ENCODE data around the gene CTSE. TPM values are rescaled to one million over a fixed set of nuclear protein-coding genes. Genes with fewer than 3 reads are reported as not detected.

Gene CTSE
- total RNA-seq, 1 experiment from 2014 or later, result 425 TPM

- no TSS peak for BruUV-seq (replicated peaks)
- Mint-ChIP-seq H3K9me3 (ENCODE audit: low read depth, unreplicated experiment) (no peaks in the 10 kb centered on the region), H3K36me3 (ENCODE audit: insufficient read depth, unreplicated experiment) (peaks cover 6% of the 10 kb centered on the region), H3K27me3 (ENCODE audit: unreplicated experiment) (no peaks in the 10 kb centered on the region), H3K4me1 (ENCODE audit: low read depth, unreplicated experiment) (peaks cover 61% of the 10 kb centered on the region), H3K27ac (ENCODE audit: unreplicated experiment) (peak overlapping the region; percentile 70), H3K4me3 (ENCODE audit: low read depth, unreplicated experiment) (peak overlapping the region; percentile 74)
- CTCF ChIA-PET, result interaction anchor here (0.8 to 2.2 kb wide), 4 partner anchors 10 to 21 kb away, joined by 3 to 6 read pairs (median 3); no protein-coding TSS in a partner anchor
- no peak for DNase-seq
- TF ChIP-seq CTCF (IDR thresholded peaks at IDR 0.05; ENCODE audit: unreplicated experiment), result no peak
- intact Hi-C loops (cut with micrococcal nuclease; ENCODE audit: unreplicated experiment), result no loop called here
These were observed 11.3 kb upstream of the CTSE start for GRCh38 chr1:206035027-206035426.

GRCh38 chr1:206032380-206033140, 8.9 kb upstream of the CTSE start:
- Mint-ChIP-seq H3K9me3 (ENCODE audit: low read depth, unreplicated experiment) (no peaks in the 10 kb centered on the region), H3K27me3 (ENCODE audit: unreplicated experiment) (no peaks in the 10 kb centered on the region), H3K4me3 (ENCODE audit: low read depth, unreplicated experiment) (no peak overlapping the region), H3K27ac (ENCODE audit: unreplicated experiment) (no peak overlapping the region), H3K36me3 (ENCODE audit: insufficient read depth, unreplicated experiment) (peaks cover 6% of the 10 kb centered on the region), H3K4me1 (ENCODE audit: low read depth, unreplicated experiment) (peaks cover 58% of the 10 kb centered on the region)
- BruUV-seq (replicated peaks), result no TSS peak
- DNase-seq, result no peak
- CTCF ChIA-PET, result no interaction called here
- intact Hi-C loops (cut with micrococcal nuclease; ENCODE audit: unreplicated experiment), result no loop called here
- no peak for TF ChIP-seq CTCF (IDR thresholded peaks at IDR 0.05; ENCODE audit: unreplicated experiment)

- DNase-seq, result peak; percentile 90
- peaks cover 4% of the 10 kb centered on the region for H3K9me3 Mint-ChIP-seq (ENCODE audit: low read depth, unreplicated experiment)
- no TSS peak for BruUV-seq (replicated peaks)
- H3K4me1 Mint-ChIP-seq (ENCODE audit: low read depth, unreplicated experiment), result peaks cover 64% of the 10 kb centered on the region
- CTCF ChIA-PET, result interaction anchor here (0.5 to 2.9 kb wide), 17 partner anchors 9 to 75 kb away, joined by 3 to 19 read pairs (median 5); partner anchors contain the start of genes CTSE and RAB7B
- no peaks in the 10 kb centered on the region for H3K27me3 Mint-ChIP-seq (ENCODE audit: unreplicated experiment)
- peaks cover 6% of the 10 kb centered on the region for H3K36me3 Mint-ChIP-seq (ENCODE audit: insufficient read depth, unreplicated experiment)
- intact Hi-C loops (cut with micrococcal nuclease; ENCODE audit: unreplicated experiment), result loop anchor here (1.0 to 2.0 kb wide), 3 partner anchors 20 to 76 kb away; no protein-coding TSS in a partner anchor
- H3K27ac Mint-ChIP-seq (ENCODE audit: unreplicated experiment), result peak overlapping the region; percentile 20
- TF ChIP-seq CTCF (IDR thresholded peaks at IDR 0.05; ENCODE audit: unreplicated experiment), result peak; percentile 88
- H3K4me3 Mint-ChIP-seq (ENCODE audit: low read depth, unreplicated experiment), result no peak overlapping the region
These were observed 7.0 kb upstream of the CTSE start for GRCh38 chr1:206030714-206031113.

GRCh38 chr1:206030191-206030590, 6.5 kb upstream of the CTSE start:
- H3K27ac Mint-ChIP-seq (ENCODE audit: unreplicated experiment), result peak overlapping the region; percentile 20
- DNase-seq, result no peak
- BruUV-seq (replicated peaks), result no TSS peak
- intact Hi-C loops (cut with micrococcal nuclease; ENCODE audit: unreplicated experiment), result loop anchor here (1.0 to 2.0 kb wide), 3 partner anchors 20 to 77 kb away; no protein-coding TSS in a partner anchor
- no peak for TF ChIP-seq CTCF (IDR thresholded peaks at IDR 0.05; ENCODE audit: unreplicated experiment)
- H3K4me3 Mint-ChIP-seq (ENCODE audit: low read depth, unreplicated experiment), result no peak overlapping the region
- peaks cover 5% of the 10 kb centered on the region for H3K36me3 Mint-ChIP-seq (ENCODE audit: insufficient read depth, unreplicated experiment)
- H3K27me3 Mint-ChIP-seq (ENCODE audit: unreplicated experiment), result no peaks in the 10 kb centered on the region
- H3K9me3 Mint-ChIP-seq (ENCODE audit: low read depth, unreplicated experiment), result peaks cover 4% of the 10 kb centered on the region
- CTCF ChIA-PET, result interaction anchor here (0.5 to 2.9 kb wide), 16 partner anchors 8 to 76 kb away, joined by 3 to 19 read pairs (median 6); partner anchors contain the start of genes CTSE and RAB7B
- peaks cover 68% of the 10 kb centered on the region for H3K4me1 Mint-ChIP-seq (ENCODE audit: low read depth, unreplicated experiment)
